Hepatocyte (in vitro differentiated cells): ENCODE measurements around the gene ITPKB.

Experiments
- CTCF ChIP-seq: fragments of 200-600 bp; sonication (generic); IDR thresholded peaks from 2 replicates; pipeline ENCODE4 v1.5.1; 2016; ENCODE audit warnings: antibody characterized with exemption, mild to moderate bottlenecking; ENCODE audit not compliant: poor library complexity
- EZH2 ChIP-seq: fragments of 200-600 bp; sonication (generic); IDR thresholded peaks from 2 replicates; pipeline ENCODE4 v1.6.1; 2016; ENCODE audit warnings: antibody characterized with exemption, mild to moderate bottlenecking, borderline replicate concordance
- EZH2phosphoT487 ChIP-seq: fragments of 200-600 bp; sonication (generic); IDR thresholded peaks from one replicate; pipeline ENCODE4 v1.6.1; 2018; ENCODE audit warnings: antibody characterized with exemption, mild to moderate bottlenecking, low read depth, moderate library complexity; ENCODE audit not compliant: unreplicated experiment, severe bottlenecking

- TF ChIP-seq CTCF (no peak), EZH2phosphoT487 (no peak), EZH2 (no peak)
Observed at GRCh38 chr1:226643177-226643576, 95.9 kb downstream of the ITPKB start.
